Ovary (tissue), 3 donors: ENCODE data around the gene SNTB2.

ENCODE experiments used
- CTCF ChIP-seq, 3 donors: fragments of 450-650 bp in 2 of 3; fragments of 200-600 bp in 1 of 3; IDR thresholded peaks; one replicate each; pipeline versions ENCODE4 v1.5.1 to v1.8.0; 2016 to 2022; ENCODE audit warnings: antibody characterized with exemption in 3 of 3, mild to moderate bottlenecking in 1 of 3
- POLR2A ChIP-seq: fragments of 450-650 bp; IDR thresholded peaks from one replicate; pipeline ENCODE4 v1.6.1; 2017; ENCODE audit warnings: antibody characterized with exemption, mild to moderate bottlenecking, moderate library complexity
- donor health status: DM: no; HTN: no; CAD: no.

DNA sequence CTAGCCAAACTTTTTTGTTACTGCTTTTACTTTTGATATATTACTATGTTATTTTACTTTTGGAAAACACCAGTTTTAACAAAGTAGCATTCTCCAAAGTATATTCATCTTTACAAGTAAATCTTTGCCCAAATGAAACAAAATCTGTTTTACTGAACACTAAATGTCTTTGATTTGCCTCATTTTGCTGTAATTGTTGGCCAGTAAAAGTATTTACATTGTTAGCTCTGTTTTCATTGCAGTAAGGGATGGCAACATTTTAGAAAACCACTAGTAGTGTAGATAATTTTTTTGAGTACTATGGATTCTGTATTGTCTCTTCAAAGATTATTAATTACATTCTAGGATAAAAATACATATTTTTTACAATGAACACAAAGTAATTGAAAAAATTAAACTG lies 10.6 kb downstream of the SNTB2 start:
- no peak for TF ChIP-seq POLR2A
- no peak for TF ChIP-seq CTCF (IDR thresholded peaks at IDR 0.05)
